GM18508 (cell line): ENCODE results near the gene AVP.

Experiments
- ATAC-seq: cut with Tn5 transposase; IDR thresholded peaks from one replicate; pipeline ENCODE4 v1.9.1; 2021; ENCODE audit warnings: moderate number of reproducible peaks; ENCODE audit not compliant: insufficient read depth, unreplicated experiment

Gene AVP

DNA sequence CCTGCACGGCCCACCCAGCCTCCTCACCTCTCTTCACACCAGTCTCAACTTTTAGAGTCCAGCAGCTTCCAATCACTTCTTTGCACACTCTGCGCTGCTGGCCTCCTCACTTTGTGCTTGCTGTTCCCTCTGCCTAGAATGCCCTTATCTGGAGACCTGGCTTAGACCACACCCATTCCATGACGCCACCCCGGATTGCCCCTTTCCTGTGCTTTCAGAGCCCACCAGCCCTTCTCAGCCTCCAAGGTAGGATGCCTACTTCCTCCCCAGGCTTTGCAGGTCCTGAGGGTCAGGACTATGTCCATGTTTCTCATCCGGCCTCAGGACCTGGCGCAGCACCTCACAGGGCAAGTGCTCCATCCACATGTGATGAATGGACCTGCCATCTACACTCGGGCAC is 27.0 kb upstream of the AVP start:
- ATAC-seq = no peak

DNA sequence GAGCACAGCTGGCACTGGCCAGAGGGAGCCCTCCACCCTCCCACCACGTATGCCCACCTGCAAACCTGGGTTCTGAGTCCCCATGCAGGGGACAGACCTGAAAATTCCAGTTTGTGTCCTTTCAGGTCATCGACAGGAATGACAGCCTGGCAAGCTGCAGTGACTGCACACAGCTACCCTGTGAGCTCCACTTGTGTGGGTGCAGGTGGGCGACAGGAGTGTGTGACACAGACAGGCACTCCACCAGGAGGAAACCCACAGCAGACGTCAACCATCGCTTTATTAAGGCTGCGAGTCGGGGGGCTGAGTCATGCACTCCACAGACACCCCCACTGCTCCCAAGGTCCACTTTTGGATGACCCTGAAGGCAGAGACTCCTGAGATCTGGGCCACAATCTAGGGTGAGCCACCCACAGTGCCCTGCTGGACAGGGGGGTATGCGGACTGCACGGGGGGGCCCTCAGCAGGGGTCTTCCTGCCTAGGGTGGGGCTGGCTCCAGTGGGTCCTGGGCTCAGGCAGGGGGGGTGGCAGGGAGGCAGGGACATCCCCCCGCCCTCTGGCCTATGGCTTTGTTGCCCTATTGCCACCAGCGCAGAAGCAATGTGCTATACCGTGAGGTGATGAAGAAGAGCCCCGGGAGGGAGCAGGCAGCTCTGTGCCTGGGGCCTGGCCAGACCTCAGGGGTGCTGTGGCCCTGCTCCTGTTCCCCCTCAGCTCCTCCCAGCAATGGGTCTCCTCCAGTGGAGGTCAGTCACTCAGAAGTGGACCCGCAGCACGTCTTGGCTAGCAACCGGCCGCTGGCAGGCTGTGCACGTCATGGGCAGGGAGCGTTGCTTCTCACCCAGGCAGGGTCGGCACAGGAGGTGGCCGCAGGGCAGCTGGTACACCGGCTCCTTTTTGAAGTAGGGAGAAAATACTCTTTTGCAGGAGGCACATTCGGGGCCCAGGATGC is 25.1 kb upstream of the AVP start:
- ATAC-seq = no peak

DNA sequence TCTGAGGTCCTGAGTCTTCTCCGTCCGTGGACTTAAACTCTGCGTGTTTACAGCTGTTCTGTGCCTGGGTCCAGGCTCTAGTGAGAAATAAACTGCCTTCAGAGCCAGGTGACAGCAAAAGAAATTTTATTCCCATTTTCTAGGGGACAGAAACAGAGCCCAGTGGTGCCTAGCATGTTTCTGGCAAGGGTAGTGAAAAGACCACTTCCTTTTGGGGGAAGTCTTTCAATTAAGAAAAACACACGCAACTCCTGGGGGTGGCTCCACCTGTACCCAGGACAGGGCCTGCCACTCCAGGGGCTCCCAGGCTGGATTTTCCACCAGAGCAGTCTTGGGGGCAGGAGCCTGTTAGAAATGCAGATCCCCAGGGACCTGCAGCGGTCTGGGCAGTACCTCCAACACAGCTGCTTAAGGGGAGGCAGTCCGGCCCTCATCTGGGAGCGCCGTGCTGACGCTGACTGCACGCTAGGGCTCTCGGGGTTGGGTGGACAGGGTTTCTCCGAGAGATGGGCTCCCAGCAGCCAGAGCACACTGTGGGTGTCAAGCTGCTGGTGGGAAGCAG is 23.0 kb upstream of the AVP start:
- ATAC-seq = no peak

DNA sequence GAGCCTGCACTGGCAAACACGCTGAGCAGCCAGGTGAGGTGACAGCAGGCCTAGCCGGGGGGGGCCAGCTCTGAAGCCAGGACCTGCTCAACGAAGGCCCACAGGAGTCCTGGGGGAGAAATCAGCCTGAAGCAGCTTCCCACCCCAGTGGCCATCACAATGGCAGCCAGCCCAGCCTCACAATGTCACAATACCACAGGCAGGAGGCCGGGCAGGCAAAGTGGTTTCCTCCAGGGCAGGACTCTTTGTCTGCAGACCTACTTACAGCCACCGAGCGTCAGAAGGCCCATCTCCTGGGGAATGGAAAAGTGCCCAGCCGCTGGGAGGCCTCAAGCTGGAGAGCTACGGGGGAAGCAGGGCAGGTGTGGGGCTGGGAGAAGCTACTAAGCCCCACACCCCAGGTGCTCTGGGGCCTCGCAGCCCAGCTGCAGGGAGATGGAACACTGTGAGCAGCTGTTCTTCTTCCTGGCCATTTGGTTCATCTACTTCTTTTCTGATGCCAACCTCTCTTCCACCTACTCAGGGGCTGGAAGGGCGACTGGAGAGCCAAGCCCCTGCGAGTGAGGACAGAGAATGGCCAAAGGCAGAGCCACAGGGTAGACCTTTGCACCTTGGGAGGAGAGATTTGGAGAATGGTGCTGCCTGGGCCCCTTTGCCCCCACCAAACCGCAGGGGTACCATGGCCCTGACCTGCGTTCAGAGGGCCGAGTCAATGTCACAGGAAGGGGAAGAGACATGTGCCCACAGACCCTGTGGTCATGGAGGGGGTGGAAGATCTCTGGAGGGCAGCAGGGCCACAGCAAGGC is 22.3 kb upstream of the AVP start:
- ATAC-seq = no peak

DNA sequence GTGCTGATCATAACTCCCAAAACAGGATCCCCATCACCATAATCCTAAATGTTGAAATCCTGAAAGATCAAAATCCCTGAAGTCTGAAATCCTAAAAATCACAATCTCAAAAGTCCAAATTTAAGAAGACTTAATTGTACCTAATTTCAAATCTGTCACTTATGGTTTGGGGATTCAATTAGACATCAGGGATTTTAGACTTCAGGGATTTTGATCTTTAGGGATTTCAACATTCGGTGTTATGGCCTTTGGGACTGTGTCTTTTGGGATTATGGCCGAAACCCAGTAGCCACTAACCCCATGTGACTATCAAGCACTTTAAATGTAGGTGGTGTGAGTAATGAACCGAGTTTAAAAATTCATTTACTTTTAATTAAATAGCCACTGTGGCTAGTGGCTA is 21.7 kb upstream of the AVP start:
- no peak for ATAC-seq

DNA sequence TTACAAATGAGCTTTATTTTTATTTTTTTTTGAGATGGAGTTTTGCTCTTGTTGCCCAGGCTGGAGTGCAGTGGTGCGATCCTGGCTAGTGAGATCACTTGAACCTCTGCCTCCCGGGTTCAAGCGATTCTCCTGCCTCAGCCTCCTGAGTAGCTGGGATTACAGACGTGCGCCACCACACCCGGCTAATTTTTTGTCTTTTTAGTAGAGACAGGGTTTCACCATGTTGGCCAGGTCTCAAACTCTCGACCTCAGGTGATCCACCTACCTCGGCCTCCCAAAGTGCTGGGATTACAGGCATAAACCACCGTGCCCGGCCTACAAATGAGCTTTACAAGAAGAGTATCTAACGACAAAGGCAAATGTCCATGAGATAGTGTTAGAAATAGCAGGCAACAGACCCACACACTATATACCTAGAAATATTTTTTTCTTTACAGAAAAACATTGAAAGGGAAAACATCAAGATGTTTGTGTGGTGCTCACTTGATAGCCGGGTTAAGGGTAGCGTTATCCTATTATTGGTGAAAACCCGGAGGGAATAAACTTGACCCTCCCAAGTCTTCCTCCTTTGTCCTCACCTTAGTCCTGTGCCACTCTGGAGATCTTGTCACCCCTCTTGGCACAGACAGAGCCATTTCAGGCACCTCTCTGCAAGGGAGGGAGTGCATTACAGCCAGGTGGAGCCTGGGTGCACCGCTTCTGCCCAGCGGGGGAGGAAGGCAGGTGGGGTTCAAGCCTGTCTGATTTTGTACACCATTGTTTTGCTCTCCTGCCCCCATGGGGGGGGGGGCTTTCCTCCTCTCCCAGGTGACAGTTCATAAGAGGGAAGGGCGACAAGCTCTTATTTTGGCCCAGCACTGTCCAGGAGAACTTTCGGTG is 21.0 kb upstream of the AVP start:
- no peak for ATAC-seq

DNA sequence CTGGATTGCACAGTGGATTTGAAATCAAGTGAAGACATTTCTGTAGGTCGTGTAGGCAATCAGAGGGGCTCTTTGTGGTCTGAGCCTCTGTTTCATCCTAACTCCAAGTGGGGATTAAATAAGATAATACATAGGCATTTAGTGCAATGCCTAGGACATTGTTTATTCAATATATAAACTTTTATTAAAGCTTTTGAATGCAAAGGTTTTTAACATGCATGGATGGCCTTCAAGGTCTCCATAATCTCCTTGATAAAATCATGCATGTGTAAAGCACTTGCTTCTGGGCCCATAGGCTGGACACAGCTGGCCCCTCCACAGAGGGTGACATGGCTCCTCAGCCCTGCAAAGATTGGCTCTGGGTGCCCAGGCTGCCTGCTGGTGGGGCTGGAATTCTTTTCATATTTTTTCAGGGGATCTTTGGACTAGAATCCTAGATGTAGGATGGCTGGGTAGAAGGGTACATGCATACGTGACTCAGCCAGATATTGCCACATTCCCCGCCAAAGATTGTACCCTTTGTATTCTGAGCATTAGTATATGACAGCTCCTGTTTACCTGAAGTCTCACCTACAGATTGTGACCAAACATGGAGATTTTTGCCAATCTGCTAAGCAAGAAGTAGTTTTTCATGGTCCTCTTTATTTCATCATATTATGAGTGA is 19.0 kb upstream of the AVP start:
- ATAC-seq = no peak

DNA sequence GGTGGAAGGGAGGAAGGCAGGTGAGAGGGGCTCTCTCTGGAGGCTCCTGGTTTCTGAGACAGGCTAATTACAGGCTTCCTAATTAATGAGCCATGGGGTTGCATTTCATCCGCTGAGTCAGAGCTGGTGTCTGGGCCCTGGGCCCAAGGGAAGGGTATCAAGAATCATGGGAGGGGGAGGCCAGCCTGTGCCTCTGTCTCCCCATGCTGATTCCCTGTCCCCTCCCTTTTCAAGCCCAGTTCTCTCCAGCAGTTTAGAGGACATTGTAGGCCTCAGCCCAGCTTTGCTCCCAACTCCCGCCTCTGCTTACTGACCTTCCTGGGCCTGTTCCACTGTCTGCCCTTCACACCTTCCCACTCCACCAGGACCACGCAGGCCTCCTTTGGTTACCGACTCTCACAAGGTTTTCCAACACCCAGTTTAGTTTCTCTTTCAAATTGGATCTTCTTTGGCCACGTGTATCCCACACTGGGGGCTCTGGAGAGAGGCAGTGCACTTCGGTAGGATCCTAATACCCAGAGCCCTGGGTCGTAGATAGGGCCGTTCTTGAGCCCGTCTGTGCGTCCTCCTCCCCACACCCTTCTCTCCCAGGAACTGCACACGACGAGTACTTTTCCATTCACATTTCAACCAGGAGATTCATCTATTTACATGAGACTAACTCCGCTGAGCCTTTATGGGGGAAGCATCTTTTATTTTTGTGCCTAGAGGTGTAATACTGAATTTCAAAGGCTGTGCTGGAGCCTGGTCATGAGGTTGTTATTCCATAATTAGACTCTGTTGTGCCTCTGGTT is 18.2 kb upstream of the AVP start:
- ATAC-seq = no peak

DNA sequence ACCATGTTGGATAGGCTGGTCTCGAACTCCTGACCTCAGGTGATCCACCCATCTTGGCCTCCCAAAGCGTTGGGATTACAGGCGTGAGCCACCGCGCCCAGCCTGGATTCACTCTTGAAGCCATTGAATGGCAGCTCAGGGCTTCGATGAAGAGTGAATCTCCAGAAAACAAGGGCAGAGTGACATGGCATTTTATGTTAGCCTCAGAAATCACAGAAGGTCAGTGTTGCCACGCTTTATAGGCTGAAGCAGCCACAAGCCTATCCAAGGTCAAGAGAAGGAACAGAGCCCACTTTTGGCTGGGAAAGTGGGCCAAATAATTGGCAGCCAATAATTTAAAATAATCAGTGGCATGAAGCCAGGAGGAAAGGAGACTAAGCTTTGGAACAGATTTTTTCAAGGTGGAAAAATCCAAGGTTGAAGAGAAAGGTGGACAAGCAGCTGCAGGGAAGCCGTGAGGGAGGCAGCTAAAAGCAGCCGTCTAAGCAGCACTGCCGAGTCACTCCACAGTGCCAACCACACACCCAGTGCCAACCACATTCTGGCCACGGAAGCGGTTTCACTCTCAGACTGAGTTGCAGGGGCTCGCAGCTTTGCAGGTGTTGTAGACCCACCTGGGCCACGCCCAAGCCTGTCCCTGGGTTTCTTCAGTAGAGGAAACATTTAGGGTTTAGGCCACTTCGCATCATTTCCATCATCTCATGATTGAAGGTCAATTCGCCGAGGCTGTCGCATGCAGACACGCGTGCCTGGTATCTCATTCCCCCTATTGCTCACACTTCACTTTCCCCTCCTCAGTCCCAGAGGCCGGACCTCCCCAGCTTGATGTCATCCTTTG is 17.4 kb upstream of the AVP start:
- ATAC-seq = no peak

DNA sequence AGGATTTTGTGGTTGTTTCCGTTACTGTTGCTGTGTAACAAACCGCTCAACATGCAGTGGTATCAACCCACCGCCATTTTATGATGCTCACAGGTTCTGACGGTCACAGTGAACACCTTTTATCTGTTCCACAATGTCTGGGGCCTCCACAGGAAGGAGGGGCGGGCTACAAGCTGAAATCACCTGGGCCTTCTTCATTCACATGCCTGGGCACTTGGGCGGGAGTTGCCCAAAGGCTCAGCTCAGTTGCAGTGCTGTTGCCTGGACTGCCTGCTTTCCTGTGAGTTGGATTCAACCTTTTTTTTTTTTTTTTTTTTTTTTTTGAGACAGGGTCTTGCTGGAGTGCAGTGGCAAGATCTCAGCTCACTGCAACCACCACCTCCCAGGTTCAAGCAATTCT is 16.7 kb upstream of the AVP start:
- no peak for ATAC-seq

DNA sequence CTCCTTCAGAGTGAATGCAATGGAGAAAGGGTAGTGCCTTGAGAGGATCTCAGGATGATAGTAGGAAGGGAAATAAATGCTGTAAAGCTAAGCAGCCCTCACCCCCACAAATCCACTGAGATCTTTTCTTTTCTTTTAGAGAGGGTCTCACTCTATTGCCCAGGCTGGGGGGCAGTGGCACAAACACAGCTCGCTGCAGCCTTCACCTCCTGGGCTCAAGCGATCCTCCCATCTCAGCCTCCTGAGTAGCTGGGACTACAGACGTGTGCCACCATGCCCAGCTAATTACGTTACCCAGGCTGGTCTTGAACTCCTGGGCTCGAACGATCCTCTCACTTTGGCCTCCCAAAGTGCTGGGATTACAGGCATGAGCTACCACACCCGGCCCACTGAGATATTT is 16.0 kb upstream of the AVP start:
- ATAC-seq = no peak

DNA sequence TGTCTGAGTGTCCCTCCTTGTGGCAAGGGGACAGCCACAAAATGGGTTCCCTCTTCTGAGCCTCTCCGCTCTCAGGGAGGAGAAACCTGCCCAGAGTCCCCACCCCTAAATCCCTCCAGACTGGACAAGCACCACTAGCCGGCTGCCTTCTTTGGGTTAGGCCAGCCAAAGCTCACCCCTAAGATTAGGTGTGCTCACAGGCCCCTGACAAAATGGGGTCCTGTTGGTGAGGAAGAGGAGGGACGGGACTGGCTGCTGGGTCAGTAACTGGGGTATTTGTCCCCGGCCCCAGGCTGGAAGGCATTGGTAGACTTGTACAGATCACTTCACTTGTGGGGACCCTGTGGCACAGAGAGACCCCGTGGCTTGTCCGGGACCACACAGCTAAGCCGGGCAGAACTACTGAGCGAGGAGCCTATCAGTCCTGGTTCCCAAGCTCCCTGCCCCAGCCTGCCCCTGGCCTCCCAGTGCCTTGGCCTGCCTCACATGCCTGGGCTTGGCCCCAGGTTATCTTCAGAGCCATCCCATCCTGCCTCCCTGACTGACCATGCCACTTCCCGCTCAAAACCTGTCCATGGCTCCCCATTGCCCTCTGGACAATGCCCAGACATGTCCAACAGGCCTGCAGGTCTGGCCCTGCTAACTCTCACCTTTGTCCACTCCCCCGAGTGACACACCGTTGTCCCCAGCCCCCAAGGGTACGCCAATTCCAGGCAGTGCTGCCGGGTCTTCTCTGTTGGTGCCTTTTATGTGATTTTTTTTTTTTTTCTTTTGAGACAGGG is 10.5 kb upstream of the AVP start:
- no peak for ATAC-seq

DNA sequence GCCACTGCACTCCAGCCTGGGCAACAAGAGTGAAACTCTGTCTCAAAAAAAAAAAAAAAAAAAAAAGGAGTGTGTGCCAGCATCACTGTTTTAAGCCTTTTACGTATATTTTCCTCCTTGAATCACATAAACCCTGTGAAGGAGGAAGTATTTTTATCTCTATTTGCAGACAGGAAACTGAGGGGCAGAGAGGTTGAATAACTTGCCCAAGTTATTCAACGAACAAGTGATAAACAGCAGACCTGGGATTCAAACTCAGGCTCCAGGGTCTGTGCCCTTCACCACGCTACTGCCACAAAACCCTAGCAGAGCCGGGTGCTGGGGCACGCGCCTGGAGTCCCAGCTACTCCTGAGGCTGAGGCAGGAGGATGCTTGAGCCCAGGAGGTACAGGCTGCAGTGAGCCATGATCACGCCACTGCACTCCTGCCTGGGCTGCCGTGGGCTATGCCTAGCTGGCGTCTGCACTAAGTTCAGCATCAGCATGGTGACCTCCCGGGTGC is 9.4 kb upstream of the AVP start:
- ATAC-seq = no peak

DNA sequence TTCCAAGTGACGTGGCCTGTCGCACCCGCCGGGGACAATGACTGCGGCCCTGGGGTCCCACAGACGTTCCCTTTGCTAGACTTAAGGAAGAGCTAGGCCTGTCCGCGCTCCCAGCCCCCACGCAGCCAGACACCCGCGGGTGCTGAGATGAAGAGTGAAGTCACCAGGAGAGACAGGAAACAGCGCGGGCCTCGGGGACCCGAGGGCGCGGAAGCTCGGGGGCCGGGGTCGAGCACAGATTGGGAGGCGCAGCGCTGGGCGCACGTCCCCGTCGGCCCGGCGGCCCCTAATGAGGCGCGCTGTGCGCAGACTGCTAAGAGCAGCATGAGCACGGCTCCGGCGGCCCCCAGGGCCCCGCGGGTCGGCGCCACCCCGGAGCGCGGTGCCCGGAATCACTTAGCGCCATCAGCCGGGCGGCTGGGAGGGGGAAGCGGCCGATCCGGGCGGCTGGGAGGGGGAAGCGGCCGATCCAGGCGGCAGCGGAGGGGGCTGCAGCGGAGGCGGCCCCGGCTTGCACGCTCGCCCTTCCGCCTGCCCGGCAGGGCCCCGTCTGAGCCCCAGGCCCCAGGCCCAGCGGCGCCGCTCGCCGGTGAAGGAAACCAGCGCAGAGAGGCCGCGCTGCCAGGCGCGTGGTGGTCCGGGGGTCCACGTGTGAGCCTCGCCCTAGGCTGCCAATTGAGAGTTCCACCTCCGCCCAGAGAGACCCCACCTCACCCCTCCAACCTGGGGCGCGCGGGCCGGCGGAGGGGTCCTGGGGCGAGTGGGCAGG is 8.3 kb upstream of the AVP start:
- no peak for ATAC-seq

DNA sequence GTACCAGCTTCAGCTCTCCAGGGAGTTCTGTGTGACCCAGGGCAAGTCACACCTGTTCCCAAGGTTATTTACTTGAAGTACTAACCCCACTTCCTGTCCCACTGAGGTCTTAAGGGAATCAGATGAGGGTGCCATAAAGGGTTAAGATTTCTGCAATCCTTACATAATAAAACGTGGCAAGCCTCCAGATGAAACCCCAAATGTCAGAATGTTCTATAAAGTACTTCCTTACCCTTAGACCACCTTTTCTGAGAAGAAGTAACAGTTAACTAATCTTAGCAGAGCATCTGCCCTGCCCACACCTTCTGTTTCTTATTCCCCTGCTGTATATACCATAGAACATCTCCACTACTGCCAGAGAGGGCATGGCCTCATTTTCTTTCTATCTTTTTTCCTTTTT is 6.0 kb upstream of the AVP start:
- ATAC-seq = no peak

DNA sequence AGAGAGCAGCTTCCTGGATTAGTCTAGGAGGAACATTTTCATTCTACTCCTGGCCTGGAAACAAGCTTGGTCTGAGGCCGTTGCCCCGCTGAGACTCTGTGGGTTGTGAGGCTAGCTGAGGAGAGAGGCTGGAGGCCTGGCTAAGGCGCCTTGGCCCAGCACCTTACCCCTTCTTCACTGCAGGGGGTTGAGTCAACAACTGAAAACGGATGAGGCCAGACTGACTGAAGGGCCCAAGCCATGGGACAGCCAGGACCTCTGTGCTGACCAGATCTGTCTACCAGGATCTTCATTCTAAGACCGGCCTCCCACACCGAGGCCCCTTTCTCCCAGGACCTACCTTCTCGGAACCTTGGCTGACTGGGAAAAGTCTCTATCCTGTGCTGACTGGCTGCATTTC is 3.5 kb upstream of the AVP start:
- ATAC-seq = no peak
